Progenitor cell of endocrine pancreas (in vitro differentiated cells): ENCODE results near the gene DNM3. TPM values are rescaled to one million over a fixed set of nuclear protein-coding genes. Genes with fewer than 3 reads are reported as not detected.

ENCODE experiments used
- DNase-seq: peaks from one replicate; pipeline ENCODE4 v3.0.0; 2021; ENCODE audit warnings: low spot score; ENCODE audit not compliant: unreplicated experiment
- H3K27ac Mint-ChIP-seq: 2 replicates; pipeline ENCODE4 v1.8.0; 2021; ENCODE audit warnings: mild to moderate bottlenecking, moderate library complexity, mixed read lengths
- H3K27me3 Mint-ChIP-seq: 2 replicates; pipeline ENCODE4 v1.8.0; 2021; ENCODE audit warnings: mixed read lengths
- H3K36me3 Mint-ChIP-seq: 2 replicates; pipeline ENCODE4 v1.8.0; 2022; ENCODE audit warnings: mixed read lengths; ENCODE audit not compliant: insufficient read depth
- H3K4me1 Mint-ChIP-seq: 2 replicates; pipeline ENCODE4 v1.8.0; 2021; ENCODE audit warnings: low read depth, mixed read lengths
- H3K4me3 Mint-ChIP-seq: 2 replicates; pipeline ENCODE4 v1.8.0; 2021; ENCODE audit warnings: low read depth, mild to moderate bottlenecking, moderate library complexity, mixed read lengths
- H3K9me3 Mint-ChIP-seq: 2 replicates; pipeline ENCODE4 v1.8.0; 2021; ENCODE audit warnings: low read depth, mixed read lengths
- CTCF ChIP-seq: fragments of 200-600 bp; sonication (generic); IDR thresholded peaks from one replicate; pipeline ENCODE4 v1.5.0; 2021; ENCODE audit warnings: antibody characterized with exemption, mild to moderate bottlenecking; ENCODE audit not compliant: unreplicated experiment
- total RNA-seq: library from RNA; stranded (reverse); gene quantifications from 2 replicates; pipeline ENCODE4 v1.2.1, GENCODE V29; 2021

Gene DNM3
- total RNA-seq, 1 donor from 2014 or later, result 0.48 TPM

DNA sequence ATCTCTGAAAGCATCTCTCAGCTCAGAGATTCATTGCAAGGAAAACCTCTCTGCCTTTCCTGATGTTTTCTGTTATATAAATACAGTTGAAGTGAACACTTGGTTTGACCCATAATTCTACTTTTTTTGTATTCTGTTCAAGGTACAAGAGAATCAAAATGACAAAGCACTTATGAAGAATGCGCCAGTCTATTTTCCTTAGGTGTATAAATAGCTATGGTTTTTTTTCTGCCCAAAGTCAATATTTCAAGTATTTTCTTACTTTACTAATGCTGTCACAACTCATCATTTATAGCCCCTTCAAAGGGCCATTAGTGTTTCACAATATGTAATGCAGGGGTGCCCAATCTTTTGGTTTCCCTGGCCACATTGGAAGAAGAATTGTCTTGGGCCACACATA is 436.7 kb downstream of the DNM3 start:
- H3K27ac Mint-ChIP-seq, result no peak overlapping the region

GRCh38 chr1:172278478-172278877 is 437.2 kb downstream of the DNM3 start:
- Mint-ChIP-seq H3K4me1 (peaks cover 36% of the 10 kb centered on the region), H3K4me3 (no peak overlapping the region), H3K27me3 (no peaks in the 10 kb centered on the region), H3K27ac (no peak overlapping the region), H3K36me3 (no peaks in the 10 kb centered on the region), H3K9me3 (no peaks in the 10 kb centered on the region)
- DNase-seq, result no peak
- no peak for TF ChIP-seq CTCF

More for the DNA sequence above, 436.7 kb downstream of the DNM3 start:
- Mint-ChIP-seq H3K36me3 (no peaks in the 10 kb centered on the region), H3K27me3 (no peaks in the 10 kb centered on the region), H3K9me3 (no peaks in the 10 kb centered on the region), H3K4me3 (no peak overlapping the region), H3K4me1 (peaks cover 36% of the 10 kb centered on the region)
- no peak for TF ChIP-seq CTCF
- no peak for DNase-seq

GRCh38 chr1:172279939-172280636 is 438.8 kb downstream of the DNM3 start:
- Mint-ChIP-seq H3K27me3 (no peaks in the 10 kb centered on the region), H3K9me3 (no peaks in the 10 kb centered on the region), H3K27ac (no peak overlapping the region), H3K4me3 (no peak overlapping the region), H3K4me1 (peaks cover 22% of the 10 kb centered on the region), H3K36me3 (no peaks in the 10 kb centered on the region)
- no peak for TF ChIP-seq CTCF
- DNase-seq, result no peak

DNA sequence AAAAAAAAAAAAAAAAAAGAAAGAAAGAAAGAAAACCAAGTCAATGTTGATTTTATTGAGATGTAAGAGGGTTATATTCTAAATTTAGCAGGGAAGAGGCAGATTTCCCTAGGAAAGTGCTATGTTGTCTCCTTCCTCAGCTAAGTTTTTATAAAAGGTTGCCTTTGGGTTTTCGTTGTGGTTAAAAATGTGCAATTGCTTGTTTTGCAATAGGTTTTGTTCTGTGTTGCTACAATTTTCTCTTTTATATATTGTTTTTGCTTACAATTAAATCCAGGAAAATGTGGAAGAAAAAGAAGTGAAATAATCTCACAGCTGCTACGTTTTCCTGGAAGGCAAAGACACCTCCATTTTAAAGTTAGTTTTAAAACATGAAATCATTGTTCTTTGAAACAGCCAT is 442.5 kb downstream of the DNM3 start:
- no peak for TF ChIP-seq CTCF
- no peak overlapping the region for H3K4me3 Mint-ChIP-seq
- DNase-seq, result no peak
- no peak overlapping the region for H3K27ac Mint-ChIP-seq
- peaks cover 6% of the 10 kb centered on the region for H3K4me1 Mint-ChIP-seq
- H3K27me3 Mint-ChIP-seq, result no peaks in the 10 kb centered on the region
- H3K9me3 Mint-ChIP-seq, result no peaks in the 10 kb centered on the region
- no peaks in the 10 kb centered on the region for H3K36me3 Mint-ChIP-seq

- Mint-ChIP-seq H3K36me3 (no peaks in the 10 kb centered on the region), H3K9me3 (no peaks in the 10 kb centered on the region), H3K27me3 (no peaks in the 10 kb centered on the region), H3K4me3 (no peak overlapping the region), H3K27ac (no peak overlapping the region), H3K4me1 (peaks cover 4% of the 10 kb centered on the region)
- no peak for TF ChIP-seq CTCF
- no peak for DNase-seq
Measured at GRCh38 chr1:172286629-172287076, 445.4 kb downstream of the DNM3 start.
